Measurements from ENCODE around the gene ZFAND3.

Gene ZFAND3

DNA sequence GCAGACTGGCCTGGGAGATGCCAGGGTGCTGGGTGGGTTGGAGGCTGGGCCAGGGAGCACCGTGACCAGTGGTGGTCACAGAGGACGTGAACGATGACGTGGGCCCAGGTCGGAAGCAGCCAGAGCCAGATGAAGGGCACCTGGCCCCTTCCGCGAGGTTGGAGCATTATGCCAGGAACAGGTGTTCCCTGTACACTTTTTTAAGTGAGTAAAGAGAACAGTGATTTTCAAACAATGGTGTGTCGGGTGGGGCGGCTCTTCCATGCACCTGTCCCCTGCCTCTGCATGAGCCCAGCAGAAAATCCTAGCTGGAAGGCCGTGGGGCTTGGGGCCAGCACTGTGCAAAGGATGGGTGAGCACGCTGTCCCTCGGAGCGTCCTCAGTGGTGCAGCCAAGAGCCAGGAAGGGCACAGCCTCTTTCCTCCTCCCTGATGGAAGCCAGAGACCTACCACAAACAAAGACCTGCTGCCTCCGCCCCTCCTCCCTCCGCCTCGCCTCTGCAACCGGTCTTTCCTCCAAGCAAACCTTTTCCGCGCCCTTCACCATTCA lies 350.5 kb downstream of the ZFAND3 start:
- DNase-seq (ENCODE audit: low read depth), result no peak

DNA sequence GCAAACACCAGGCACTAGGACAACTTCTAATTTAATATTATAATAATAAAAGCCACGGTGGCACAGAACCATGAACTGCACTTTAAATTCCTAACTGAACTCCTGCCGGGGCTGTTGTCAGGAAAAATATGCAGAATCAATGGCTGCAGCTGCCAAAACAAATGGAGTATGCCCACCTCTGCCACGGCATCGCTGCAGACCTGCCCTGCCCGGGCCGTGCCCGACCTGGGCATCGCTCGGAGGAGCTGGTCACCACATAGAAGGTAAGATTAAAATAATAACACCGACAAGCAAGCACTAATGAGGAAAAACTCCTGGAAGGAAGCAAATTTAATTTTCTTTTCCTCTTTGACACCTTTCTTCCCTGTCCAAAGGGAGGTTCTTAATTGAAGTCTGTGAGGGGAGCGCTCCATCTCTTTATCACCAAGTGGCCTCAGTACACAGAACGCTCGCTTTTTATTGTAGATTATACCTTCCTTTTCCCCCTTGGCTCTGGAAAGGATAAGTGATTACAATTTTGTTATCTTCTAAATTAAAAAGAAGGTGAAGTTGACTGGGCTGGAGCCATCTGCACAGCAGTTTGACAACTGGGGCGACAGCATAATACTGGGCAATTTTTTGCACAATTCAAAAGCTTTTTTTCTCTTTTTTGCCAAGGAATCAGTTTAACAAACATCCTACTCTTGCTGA lies 351.3 kb downstream of the ZFAND3 start:
- DNase-seq (ENCODE audit: low read depth), result no peak

DNA sequence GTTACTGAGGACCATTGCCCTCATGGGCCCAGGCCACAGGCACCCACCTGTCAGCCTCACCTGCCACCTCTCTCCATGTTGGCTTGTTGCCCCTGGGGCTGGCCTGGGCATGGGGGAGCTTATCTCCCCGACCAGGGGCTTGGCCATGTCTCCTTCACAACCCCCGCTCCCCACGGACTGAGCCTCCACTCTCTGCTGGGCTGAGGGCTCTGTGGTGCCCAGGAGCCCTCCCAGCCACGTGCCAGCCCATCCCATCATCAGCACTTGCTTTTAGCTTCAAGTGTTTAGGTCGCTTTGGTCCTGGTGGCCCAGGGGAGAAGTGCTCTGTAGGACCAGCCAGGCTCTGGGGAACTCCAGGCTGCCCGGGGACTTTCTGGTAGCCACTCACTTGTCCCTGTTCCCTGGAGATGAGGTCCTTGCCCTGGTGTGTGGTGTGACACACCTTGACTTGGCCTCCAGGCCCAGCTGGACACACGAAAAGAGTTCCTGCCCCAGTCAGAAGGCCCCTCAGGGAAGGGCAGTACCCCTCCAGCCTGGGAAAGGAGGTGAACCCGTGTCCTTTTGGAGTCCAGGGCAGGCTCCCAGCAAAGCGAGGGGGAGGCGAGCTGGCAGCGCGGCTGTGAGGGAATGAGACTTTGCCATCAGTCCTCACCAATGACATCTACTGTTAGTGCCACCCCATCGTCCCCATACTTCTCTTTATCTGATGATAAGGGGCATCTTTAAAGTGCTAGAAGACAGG lies 352.6 kb downstream of the ZFAND3 start:
- no peak for DNase-seq (ENCODE audit: low read depth)

DNA sequence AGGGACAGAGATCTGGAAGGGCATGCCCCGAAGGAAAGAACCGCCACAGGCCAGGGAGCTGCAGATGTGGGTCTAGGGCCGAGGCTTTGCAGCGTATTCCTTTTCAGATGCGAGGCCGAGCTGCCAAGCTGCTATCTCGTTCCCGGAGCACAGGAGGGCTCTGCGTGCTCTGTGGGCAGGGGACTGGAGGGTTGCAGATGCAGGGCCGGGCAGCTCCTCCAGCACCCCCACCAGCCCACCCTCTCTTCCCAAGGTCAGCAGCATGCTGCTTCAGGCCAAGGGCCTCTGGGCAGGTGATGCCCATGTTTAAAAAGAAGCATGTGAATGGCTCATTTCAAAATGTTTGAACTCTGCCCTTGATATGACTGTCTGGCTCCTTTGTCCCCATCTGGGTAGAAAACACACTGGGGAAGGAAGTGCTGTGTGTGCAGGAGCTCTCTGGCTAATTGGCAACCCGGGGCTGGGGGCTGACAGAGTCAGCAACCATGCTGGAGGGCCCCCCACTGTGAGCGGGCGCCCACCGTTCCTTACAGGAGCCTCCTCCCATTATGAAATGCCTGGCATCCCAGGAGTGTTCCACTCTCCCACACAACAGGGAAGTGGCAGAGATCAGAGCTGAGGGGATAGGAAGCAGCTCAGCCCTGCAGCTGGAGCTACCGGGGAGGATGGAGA lies 353.3 kb downstream of the ZFAND3 start:
- no peak for DNase-seq (ENCODE audit: low read depth)

DNA sequence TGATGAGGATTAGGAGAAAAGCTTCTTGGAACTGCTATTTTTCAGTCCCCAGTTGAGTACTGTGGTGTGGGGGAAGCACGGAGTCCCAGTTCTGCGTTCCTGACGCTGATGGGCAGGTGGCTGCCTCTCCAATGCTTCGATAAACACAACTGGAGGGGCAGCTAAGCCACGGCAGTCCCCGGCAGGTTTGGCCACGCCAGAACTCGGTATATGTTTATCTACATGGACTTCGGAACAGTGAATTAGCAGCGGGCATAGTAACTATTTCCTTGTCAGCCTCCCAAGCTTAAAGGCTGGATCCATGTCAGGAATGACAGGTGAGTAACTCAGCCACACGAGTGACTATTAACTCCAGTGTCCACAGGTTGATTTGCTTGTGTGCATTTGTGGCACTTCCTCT lies 354.4 kb downstream of the ZFAND3 start:
- DNase-seq (ENCODE audit: low read depth), result no peak

DNA sequence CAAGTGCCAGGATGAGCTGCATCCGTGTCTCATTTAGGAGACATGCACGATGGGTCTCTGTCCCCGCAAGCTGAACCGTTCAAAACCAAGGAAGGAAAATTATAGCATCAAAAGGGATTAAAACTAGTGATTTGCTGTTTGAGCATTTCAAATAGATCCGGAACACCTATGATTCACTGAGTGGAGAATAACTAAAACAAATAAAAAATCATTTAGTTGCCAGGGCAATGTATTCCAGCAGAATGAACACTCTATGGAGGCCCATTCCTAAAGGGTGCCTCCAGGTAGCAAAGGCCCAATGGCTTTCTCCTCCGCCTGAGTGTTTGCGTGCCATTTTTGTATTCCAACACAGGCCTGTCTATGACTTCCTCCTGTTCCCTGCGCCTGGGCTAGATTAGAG lies 354.8 kb downstream of the ZFAND3 start:
- DNase-seq (ENCODE audit: low read depth), result no peak

DNA sequence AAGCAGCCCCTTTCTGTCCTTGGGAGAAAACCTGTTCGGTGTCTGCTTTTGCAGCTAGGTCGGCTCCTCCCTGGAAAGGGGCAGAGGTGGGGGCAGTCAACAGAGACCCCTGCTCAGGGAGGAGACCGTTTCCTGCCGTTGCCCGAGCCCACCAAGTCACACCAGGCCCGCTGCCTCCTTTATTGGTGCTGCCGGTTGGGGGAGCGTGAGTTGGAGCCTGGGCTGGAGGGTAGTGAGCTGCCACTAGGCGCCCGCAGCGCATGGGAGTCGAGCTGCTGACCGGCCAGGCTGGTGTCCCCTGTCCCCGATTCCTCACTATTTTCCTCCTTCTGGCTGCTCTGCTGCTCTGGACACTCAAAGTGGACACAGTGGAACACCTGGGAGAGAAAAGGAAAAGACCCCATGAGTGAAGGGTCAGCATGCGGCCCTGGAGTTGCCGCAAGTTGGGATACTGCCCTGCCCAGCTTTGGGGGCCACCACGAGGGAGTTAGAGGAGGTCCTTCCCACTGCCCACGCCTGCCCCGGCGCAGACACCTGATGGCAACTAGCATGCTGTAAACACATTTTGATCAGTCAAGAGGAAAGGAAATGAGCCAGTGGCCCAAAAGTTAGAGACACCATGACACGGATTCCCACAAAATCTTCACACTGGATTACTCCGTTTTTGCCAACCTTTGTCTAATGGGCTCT lies 355.4 kb downstream of the ZFAND3 start:
- DNase-seq (ENCODE audit: low read depth), result no peak

DNA sequence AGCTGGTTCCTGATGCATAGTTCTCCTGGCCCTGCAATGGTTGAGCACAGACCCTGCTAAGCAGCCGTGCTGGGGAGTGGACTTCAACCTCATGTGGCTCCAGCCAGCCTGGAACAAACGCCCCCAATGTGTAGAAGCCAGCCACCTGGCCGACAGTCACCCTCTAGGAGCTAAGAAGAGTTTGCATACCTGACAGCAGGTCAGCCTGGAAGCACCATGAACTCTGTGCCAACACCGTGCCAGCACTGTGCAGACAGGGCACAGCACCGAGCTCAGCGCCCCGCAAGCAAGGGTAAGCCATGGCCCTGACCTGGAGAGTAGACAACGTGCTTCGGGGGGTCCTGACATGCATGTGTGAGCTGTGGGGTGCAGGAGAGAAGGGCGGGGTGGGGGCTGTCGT lies 356.3 kb downstream of the ZFAND3 start:
- DNase-seq (ENCODE audit: low read depth), result no peak

DNA sequence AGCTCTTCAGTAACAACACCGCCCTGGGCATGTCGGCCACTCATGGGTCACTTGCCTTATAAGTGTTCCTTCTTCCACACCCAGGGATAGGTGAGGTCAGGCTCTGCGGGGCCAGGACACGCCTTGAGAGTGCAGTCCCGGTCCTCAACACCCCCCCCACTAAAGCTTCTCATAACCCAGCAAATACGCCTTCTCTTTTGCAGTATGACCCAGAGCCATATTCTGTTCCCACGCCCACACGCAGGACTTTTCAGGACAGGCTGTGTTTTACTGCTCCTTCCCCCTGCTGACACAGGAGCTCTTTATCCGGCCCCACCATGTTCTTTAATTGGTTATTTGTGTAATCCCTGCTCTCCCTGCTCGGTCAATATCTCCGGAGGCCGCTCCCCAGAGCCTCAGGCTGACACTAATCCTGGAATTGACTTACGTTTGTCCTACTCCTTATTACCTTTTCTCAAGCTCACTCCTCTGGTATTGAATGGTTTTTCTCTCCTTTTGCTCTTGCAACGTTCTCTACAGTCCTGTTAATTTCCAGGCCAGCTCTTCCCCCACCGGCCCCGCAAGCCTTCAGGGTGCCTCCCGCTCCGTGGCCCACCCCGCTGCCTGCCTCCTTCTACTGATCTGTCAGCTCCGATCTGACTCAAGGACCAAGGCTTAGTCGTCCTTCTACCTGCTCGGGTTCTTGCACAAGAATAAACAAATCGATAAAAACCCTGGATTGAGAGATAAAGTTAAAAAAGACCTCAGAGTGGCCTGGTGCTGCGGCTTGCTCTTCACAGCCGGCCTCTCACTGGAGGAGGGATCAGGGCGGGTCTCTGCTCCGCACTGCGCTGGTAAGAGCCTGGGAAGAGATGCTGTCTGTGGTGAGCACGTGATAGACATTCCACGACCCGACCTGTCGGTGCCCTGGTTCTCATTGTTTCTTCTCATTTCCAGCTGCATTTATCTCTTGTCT lies 357.5 kb downstream of the ZFAND3 start:
- DNase-seq (ENCODE audit: low read depth), result no peak

DNA sequence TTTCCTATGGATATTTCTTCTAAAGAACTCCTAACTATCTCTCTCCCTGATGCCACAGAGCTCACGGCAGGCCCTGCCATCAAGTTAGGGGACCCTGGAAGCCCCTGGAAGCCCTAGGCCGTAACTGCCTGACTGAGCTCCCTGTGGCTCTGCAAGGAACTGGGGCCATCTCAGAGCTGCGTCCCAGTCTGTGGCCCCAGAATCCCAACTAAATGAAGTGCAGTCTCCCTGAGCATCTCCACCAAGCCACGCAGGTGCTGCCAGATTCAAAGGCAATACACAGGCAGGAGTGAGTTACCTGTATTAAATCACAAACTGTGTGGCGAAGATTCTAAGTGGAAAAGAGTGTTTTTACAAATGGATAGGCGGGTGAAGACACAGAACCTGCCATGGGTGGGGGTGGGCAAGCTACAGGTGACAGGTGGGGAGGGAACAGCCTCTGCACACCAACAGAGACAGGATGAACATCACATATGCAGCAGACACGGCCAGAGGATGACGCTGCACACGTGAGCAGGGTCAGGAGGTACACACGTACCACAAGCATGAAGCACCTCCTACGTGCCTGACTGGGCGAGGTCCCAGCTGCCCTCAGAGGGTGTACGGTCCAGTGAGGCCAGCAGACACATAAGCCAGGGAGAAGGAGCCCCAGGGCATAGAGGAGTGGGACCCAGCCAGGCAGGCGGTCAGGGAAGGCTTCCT lies 358.5 kb downstream of the ZFAND3 start:
- no peak for DNase-seq (ENCODE audit: low read depth)

DNA sequence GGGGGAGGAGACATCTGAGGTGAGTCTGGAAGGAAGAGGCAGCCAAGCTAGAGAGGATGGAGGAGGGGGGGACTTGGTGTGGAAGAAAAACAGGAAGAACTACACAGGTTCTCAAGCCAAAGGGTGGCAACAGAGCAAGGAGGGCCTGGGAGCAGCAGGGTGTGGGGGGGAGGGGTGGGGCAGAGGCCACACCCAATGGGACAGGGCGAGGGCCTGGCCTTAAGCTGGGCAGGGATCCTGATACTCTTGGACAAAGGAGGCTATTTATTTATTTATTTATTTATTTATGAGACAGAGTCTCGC lies 359.0 kb downstream of the ZFAND3 start:
- no peak for DNase-seq (ENCODE audit: low read depth)

DNA sequence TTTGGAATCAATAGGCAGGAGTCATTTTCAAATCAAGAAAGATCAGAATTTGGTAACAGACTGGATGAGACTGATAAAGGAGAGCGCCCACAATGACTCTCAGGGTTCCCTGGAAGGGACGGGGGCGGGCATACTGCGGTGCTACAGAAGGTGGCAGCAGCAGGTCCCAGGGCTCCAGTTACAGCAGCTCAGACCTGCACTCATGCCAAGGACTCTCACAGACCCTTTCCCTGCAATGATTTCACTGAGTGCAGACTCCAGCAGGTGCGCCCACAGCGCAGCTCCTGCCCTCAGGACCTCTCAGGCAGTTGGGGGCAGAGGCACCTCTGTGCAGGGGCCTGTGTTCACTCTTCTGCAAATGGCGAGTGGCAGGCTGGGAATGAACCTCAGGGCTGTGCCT lies 359.8 kb downstream of the ZFAND3 start:
- DNase-seq (ENCODE audit: low read depth), result no peak

DNA sequence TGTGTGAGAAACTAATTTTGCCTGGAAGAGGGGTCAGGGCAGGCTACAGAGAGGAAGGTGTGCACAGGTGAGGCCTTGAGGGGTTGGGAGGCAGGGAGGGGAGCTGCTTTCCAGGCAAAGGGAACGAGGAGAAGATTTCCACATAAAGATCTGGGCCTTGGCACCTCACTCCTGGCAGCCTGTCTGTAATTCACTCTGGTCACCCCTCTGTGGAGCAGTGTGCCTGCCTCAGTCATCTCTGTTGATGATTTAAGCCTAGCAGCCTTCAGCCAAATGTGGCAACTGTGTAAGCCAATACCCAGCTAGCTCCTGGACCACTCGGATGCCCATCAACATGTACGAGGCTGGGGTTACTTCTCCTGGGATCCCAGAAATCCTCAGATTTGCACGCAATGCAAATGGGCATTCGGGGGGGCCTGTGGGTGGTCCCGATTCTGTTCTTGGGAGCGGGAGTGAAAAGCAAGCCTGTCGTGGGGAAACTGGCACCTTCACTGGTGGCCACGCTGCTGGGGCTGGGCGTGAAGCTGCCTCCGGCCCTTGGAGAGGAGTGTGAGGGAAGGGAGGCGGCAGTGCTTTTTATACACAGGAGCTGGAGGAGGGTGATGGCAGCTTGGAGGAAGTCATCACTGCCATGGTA lies 360.4 kb downstream of the ZFAND3 start:
- no peak for DNase-seq (ENCODE audit: low read depth)

DNA sequence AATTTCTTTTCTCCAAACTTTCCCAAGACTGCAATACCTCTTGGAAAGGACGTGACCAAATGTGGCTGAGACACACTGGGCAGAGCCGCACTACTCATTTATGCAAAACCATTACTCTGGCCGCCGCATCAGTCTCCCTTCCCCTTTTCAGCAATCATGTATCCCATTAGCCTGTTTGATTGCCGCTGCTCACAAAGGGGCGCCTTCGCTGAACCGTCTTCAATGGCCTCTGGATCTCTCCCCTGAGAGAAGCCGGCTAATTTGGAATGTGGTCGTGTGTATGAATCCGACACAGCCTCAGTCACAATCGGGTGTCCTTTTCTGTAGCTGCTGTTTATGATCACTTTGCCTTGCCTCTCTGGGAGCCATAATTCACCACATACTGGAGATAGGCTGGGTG lies 361.1 kb downstream of the ZFAND3 start:
- no peak for DNase-seq (ENCODE audit: low read depth)

DNA sequence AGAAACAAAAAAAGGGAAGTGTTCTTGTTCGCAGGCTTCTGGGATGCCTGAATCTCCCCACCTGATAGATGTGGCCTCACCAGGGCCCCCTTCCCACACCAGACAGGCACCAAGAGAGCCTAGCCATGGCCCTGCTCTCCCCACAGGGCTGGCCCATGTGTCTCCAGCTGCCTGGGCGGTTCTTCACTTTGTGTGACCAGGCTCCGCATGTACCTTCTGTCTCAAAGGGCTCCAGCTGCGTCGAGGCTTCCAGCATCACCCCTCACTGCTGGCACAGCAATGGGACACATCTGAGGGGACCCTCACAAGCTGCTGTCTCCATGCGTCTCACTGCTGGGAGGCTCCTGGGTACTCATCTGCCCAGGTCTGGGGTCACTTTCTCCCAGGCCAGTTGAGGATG lies 362.9 kb downstream of the ZFAND3 start:
- DNase-seq (ENCODE audit: low read depth), result no peak

DNA sequence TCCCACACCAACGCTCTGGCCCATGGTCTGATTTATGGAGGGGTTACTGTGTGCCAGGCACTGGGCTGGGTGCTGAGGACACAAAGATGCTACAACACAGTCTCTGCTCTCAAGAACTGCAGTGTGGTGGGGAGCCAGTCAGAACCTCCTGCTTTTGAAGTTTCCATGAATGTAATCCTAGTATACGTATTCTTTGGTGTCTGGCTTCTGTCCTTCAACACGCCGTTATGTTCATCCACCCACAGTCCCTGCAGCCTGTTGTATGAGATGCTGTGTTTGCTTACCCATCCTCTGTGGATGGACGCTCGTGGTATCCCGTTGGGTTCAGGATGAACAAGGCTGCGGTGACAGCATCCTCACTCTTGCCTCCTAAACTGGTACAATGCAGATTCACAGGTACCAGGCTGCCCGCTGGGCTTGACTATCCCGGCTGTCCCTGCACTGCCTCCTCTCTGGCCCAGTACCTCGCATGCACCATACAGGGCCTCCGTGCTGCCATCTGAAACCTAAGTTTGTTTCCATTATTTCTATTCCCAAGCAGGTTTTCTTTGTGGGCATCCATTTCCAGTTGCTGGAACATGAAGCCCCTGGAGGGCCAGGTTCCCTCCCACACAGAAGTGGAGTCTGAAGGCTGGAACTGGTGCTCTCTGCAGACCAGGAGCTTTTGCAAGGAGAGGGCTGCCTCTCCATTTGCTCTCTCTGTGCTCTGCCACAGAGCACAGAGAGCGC lies 364.5 kb downstream of the ZFAND3 start:
- no peak for DNase-seq (ENCODE audit: low read depth)

DNA sequence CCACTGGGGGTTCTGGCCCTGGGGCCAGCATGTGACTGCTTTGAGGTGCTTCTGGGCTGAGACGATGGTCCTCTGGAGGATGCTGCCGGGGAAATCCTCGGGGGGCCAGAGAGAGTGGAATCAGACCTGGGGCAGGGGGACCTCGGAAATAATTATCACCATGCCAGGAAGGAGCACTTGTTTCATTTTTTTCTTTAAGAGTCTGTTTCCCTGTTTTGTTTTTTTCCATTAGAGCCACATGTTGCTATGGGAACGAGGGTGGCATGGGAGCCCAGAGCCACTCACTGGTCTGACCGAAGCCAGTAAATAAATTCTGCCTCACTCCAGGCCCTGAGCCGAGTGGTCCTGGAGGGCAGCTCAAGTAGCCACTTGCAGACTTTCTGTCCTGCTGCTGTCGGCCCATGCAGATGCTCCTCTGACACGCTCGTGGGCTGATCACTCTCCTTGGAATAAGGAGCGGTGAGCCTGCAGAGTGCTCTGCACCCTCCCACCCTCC lies 365.1 kb downstream of the ZFAND3 start:
- DNase-seq (ENCODE audit: low read depth), result no peak

DNA sequence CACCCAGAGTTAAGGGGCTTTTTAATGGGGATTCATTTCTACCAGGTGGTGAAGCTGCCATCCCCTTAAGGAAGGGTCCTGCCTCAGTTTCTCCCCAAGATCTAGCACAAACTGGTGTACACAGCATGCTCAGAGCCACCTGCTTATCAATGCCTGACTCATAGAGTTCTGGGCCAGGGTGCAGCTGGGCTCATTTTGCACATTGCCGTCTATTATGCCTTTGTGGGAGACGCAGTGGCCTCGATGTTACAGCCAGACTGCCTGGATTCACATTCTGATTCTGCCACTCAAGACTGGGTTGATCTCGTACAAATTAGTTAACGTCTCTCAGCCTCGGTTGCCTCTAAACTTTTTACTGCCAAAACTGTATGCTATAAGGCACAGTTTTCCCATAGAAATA lies 365.7 kb downstream of the ZFAND3 start:
- no peak for DNase-seq (ENCODE audit: low read depth)

DNA sequence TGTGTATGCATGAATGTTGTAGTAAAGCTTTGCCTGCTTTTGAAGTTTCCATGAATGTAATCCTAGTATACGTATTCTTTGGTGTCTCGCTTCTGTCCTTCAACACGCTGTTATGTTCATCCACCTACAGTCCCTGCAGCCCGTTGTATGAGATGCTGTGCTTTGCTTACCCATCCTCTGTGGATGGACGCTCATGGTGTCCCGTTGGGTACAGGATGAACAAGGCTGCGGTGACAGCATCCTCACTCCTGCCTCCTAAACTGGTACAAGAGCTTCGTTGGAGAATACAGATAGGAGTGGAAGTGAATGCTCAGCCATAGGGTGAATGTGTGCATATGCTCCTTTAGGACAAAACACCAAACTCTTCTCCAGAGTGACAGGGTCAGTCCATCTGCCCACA lies 366.2 kb downstream of the ZFAND3 start:
- no peak for DNase-seq (ENCODE audit: low read depth)

DNA sequence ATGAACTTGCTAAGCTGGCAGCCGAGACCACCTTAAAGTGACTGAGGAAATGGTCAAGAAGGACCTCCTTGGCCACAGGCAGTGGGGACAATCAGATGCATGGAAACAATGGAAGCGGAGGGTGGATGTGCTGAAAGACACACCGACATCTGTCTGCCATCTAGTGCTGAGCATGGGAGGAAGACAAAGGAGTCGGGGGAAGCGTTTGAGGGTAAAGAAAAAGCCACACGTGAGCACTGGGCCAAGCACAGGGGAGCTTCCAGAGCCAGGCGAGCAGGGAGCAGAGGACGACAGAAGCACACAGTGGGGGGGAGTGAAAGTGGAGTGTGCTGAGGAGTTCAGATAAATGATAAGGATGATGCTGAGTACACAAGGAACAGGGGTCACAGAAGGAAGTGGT lies 367.8 kb downstream of the ZFAND3 start:
- DNase-seq (ENCODE audit: low read depth), result no peak
